Suppressor macrophage treated with lipopolysaccharide for 1 hour (primary cell): ENCODE data around the gene CEP170B.
"Not testable (repeated sequence)": the region's sequence is repeated elsewhere in the genome, so short reads cannot be mapped to it uniquely, and the experiment has no call there.

ENCODE experiments used
- DNase-seq, 3 donors: peaks; one replicate each; pipeline ENCODE4 v3.0.0-alpha.2; 2020 to 2022

CEP170B gene

GRCh38 chr14:104933746-104934733 is 69.0 kb downstream of the CEP170B start:
- no peak for DNase-seq

- no peak for DNase-seq
Observed at GRCh38 chr14:104935026-104935650, 70.1 kb downstream of the CEP170B start.

- DNase-seq: no peak
Observed at GRCh38 chr14:104935955-104936354, 70.9 kb downstream of the CEP170B start.

- DNase-seq: no peak
Observed at GRCh38 chr14:104936361-104937155, 71.5 kb downstream of the CEP170B start.

- DNase-seq: no peak
Observed at GRCh38 chr14:104937161-104937560, 72.1 kb downstream of the CEP170B start.

- no peak for DNase-seq
Observed at GRCh38 chr14:104937694-104938365, 72.8 kb downstream of the CEP170B start.

- DNase-seq: no peak
Observed at GRCh38 chr14:104938436-104938835, 73.4 kb downstream of the CEP170B start.

- DNase-seq: no peak
Observed at GRCh38 chr14:104938960-104939359, 73.9 kb downstream of the CEP170B start.

GRCh38 chr14:104939666-104940410 is 74.8 kb downstream of the CEP170B start:
- peak; percentile 14 to 27 (median 18) for DNase-seq

- no peak for DNase-seq
Observed at GRCh38 chr14:104940526-104941150, 75.6 kb downstream of the CEP170B start.

GRCh38 chr14:104941508-104942365 is 76.7 kb downstream of the CEP170B start:
- no peak for DNase-seq

- DNase-seq: no peak
Observed at GRCh38 chr14:104942586-104942985, 77.5 kb downstream of the CEP170B start.

GRCh38 chr14:104943216-104944015 is 78.3 kb downstream of the CEP170B start:
- DNase-seq: not testable (repeated sequence)

GRCh38 chr14:104944016-104944308 is 78.9 kb downstream of the CEP170B start:
- DNase-seq: not testable (repeated sequence)

GRCh38 chr14:104944436-104945205 is 79.6 kb downstream of the CEP170B start:
- not testable (repeated sequence) for DNase-seq

- DNase-seq: not testable (repeated sequence)
Observed at GRCh38 chr14:104945266-104945665, 80.2 kb downstream of the CEP170B start.
